Upper lobe of left lung (tissue), 6 donors: ENCODE results near the gene C22orf42. TPM values are rescaled to one million over a fixed set of nuclear protein-coding genes. Genes with fewer than 3 reads are reported as not detected.
A peak's percentile ranks its signal among the peaks of the same experiment; 100 is the strongest.

ENCODE experiments used
- ATAC-seq, 2 donors: fragments of 200-7000 bp; cut with Tn5 transposase; one replicate each; pipeline ENCODE4 v1.9.1; 2022; ENCODE audit warnings: mild to moderate bottlenecking in 2 of 2, moderate library complexity in 2 of 2; ENCODE audit not compliant: low FRiP score in 2 of 2
- DNase-seq, 2 donors: peaks; one replicate each; pipeline ENCODE4 v3.0.0-alpha.2; 2019 to 2020
- H3K27ac ChIP-seq, 4 donors: fragments of 200-600 bp; sonication (generic); one replicate each; pipeline ENCODE4 v1.5.1; 2016 to 2019
- H3K27me3 ChIP-seq, 4 donors: fragments of 200-600 bp; sonication (generic); one replicate each; pipeline ENCODE4 v1.5.1; 2017 to 2019
- H3K36me3 ChIP-seq, 4 donors: fragments of 200-600 bp; sonication (generic); one replicate each; pipeline ENCODE4 v1.5.1; 2016 to 2019
- H3K4me1 ChIP-seq, 4 donors: fragments of 200-600 bp; sonication (generic); one replicate each; pipeline ENCODE4 v1.5.1; 2018 to 2019
- H3K4me3 ChIP-seq, 4 donors: fragments of 200-600 bp; sonication (generic); one replicate each; pipeline ENCODE4 v1.5.1; 2017 to 2019; ENCODE audit warnings: mild to moderate bottlenecking in 2 of 4, moderate library complexity in 1 of 4
- H3K9me3 ChIP-seq, 4 donors: fragments of 200-600 bp; sonication (generic); one replicate each; pipeline ENCODE4 v1.5.1; 2018 to 2019
- EP300 ChIP-seq, 4 donors: sonication (generic); formaldehyde crosslinking; IDR thresholded peaks; one replicate each; pipeline ENCODE4 v1.5.1; 2017; ENCODE audit warnings: antibody characterized with exemption in 4 of 4, control low read depth in 2 of 4
- POLR2A ChIP-seq, 4 donors: fragments of 450-650 bp; IDR thresholded peaks; one replicate each; pipeline ENCODE4 v1.5.1; 2016 to 2017; ENCODE audit warnings: antibody characterized with exemption in 4 of 4, mild to moderate bottlenecking in 2 of 4
- POLR2AphosphoS5 ChIP-seq, 2 donors: sonication (generic); formaldehyde crosslinking; IDR thresholded peaks; one replicate each; pipeline ENCODE4 v1.5.1; 2017; ENCODE audit warnings: antibody characterized with exemption in 2 of 2
- WGBS, 2 donors: methylation state at CpG; one replicate each; pipeline ENCODE4 v1.1.5; 2017 to 2018; 5-methylcytosine and 5-hydroxymethylcytosine counted together
- total RNA-seq, 6 donors: library from RNA; depleted of rRNA in 4 of 6; stranded (reverse); fragments of >200 nt in 4 of 6; gene quantifications; one replicate each; pipeline versions ENCODE4 v1.1.0 to v1.2.1, GENCODE V29; 2016 to 2021
- TF ChIP-seq, protein P1 (sequence below), 6 experiments: fragments of 450-650 bp in 4 of 6; fragments of 200-600 bp in 2 of 6; sonication (generic) in 2 of 6; IDR thresholded peaks; one replicate each; pipeline ENCODE4 v1.5.1; 2016 to 2019; ENCODE audit warnings: antibody characterized with exemption in 6 of 6
- donor health status: DM: no; HTN: no; CAD: no; lungs with moderate emphysema.
- donor health status: DM: no; HTN: yes; CAD: no; lungs with severe emphysema.

Gene C22orf42
- total RNA-seq, 6 donors from 2014 or later, result not detected

DNA sequence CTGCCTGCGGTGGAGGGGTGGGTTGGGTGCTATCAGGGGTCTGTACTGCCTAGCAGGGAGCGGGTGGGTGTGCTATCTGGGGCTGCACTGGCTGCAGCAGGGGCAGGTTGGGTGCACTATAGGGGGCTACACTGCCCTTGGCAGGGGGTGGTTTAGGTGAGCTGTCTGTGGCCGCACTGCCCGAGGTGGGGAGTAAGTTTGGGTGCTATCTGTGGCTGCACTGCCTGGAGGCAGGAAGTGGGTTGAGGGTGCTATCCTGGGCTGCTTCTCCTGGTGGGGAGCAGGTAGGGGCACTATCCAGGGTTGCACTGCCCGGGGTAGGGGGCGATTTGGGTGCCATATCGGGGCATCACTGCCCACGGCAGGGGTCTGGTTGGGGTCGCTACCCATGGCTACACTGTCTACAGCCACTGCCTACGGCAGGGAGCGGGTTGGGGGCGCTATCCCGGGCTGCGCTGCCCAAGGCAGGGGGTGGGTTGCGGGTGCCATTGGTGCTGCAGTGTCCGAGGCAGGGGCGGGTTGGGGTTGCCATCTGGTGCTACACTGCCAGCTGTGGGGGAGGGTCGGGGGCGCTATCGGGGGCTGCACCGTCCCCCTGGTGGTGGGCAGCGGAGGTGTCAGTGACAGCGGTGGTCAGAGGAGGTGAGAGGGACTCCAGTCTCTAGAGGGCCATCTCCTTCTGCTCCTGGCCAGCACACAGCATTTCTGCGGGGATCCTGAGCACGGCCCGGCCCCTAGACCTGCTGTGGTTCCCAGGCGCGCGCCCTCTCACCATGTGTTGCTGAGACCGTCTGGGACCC, 47.1 kb upstream of the C22orf42 start:
- Histone ChIP-seq H3K27ac (no peak overlapping the region), H3K9me3 (no peaks in the 10 kb centered on the region), H3K36me3 (no peaks in the 10 kb centered on the region), H3K4me3 (no peak overlapping the region), H3K27me3 (peaks cover 0 to 19% (median 6%) of the 10 kb centered on the region in 4 donors), H3K4me1 (peaks cover 13 to 44% (median 17%) of the 10 kb centered on the region in 4 donors)
- ATAC-seq (no peak), DNase-seq (peak in 1 of 2 donors; percentile 77)
- TF ChIP-seq EP300 (IDR thresholded peaks at IDR 0.05) (no peak), POLR2AphosphoS5 (IDR thresholded peaks at IDR 0.05) (no peak), POLR2A (IDR thresholded peaks at IDR 0.05) (no peak)
- TF ChIP-seq, protein P1, sequence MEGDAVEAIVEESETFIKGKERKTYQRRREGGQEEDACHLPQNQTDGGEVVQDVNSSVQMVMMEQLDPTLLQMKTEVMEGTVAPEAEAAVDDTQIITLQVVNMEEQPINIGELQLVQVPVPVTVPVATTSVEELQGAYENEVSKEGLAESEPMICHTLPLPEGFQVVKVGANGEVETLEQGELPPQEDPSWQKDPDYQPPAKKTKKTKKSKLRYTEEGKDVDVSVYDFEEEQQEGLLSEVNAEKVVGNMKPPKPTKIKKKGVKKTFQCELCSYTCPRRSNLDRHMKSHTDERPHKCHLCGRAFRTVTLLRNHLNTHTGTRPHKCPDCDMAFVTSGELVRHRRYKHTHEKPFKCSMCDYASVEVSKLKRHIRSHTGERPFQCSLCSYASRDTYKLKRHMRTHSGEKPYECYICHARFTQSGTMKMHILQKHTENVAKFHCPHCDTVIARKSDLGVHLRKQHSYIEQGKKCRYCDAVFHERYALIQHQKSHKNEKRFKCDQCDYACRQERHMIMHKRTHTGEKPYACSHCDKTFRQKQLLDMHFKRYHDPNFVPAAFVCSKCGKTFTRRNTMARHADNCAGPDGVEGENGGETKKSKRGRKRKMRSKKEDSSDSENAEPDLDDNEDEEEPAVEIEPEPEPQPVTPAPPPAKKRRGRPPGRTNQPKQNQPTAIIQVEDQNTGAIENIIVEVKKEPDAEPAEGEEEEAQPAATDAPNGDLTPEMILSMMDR (IDR thresholded peaks at IDR 0.05), result no peak
- WGBS, 2 donors, result 84 to 95% methylated on average over 15 to 30 of the region's 30 CpGs

- ATAC-seq, result peak in 1 of 2 donors; percentile 25
- Histone ChIP-seq H3K27ac (no peak within 1 kb of the TSS), H3K4me1 (peaks cover 13 to 44% (median 17%) of the 10 kb centered on the region in 4 donors), H3K36me3 (no peaks in the 10 kb centered on the region), H3K27me3 (peaks cover 0 to 19% (median 6%) of the 10 kb centered on the region in 4 donors), H3K4me3 (peak within 1 kb of the TSS in 2 of 4 donors; percentile 25 to 26), H3K9me3 (no peaks in the 10 kb centered on the region)
- WGBS, 2 donors, result 75 to 78% methylated on average over 8 to 41 of the region's 41 CpGs
- DNase-seq, result peak; percentile 60 to 76
- no peak for TF ChIP-seq POLR2AphosphoS5 (IDR thresholded peaks at IDR 0.05)
- no peak for TF ChIP-seq POLR2A (IDR thresholded peaks at IDR 0.05)
- TF ChIP-seq, protein P1 (IDR thresholded peaks at IDR 0.05), result no peak
- no peak for TF ChIP-seq EP300 (IDR thresholded peaks at IDR 0.05)
Observed at GRCh38 chr22:32204856-32205722, 46.0 kb upstream of the C22orf42 start, which contains the start of gene RFPL2. RFPL2 (minus strand) TSS chr22:32205073; CDS start chr22:32202451, 2,622 bp downstream.

DNA sequence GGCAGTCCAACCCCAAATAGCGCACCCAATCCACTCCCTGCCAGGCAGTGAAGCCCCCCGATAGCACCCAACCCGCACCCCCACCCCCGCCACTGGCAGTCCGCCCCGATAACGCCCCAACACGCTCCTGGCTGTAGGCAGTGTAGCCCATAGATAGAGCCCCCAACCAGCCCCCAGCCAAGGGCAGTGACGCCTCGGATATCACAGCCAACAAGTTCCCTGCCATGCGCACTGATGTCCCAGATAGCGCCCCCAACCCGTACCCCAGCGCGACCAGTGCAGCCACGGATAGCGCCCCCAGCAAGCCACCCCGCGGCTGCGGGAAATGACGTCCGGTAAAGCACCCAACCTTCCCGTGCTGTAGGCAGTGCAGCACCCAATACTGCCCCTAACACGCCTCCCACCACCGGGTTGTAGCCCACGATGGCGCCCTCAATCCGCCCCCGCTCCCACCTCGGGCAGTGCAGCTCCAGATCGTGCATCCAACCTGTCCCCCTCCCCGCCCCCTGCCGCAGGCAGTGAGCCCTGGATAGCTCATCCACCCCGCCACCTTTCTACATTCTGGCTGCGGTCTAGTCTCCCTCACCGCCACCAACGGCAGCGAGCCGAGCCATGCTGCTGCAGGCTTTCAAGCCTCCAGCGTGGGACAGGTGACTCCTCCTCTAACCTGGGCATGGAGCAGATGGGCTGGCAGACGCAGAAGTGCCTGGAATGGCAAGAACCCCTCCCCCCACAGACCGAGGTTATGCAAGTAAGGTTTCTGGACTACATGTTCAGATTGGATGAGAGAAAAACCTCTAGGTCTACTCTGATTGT, 45.1 kb upstream of the C22orf42 start:
- Histone ChIP-seq H3K27ac (no peak overlapping the region), H3K4me3 (peak overlapping the region in 2 of 4 donors; percentile 25 to 26), H3K27me3 (peaks cover 0 to 19% (median 6%) of the 10 kb centered on the region in 4 donors), H3K36me3 (no peaks in the 10 kb centered on the region), H3K9me3 (no peaks in the 10 kb centered on the region), H3K4me1 (peaks cover 13 to 44% (median 17%) of the 10 kb centered on the region in 4 donors)
- DNase-seq (peak in 1 of 2 donors; percentile 75), ATAC-seq (no peak)
- TF ChIP-seq POLR2AphosphoS5 (IDR thresholded peaks at IDR 0.05) (no peak), POLR2A (IDR thresholded peaks at IDR 0.05) (no peak), EP300 (IDR thresholded peaks at IDR 0.05) (no peak)
- TF ChIP-seq, protein P1 (IDR thresholded peaks at IDR 0.05), result no peak
- WGBS, 2 donors, result 55 to 67% methylated on average over 9 to 36 of the region's 42 CpGs
